ENCODE results near the gene DENND4A. TPM values are rescaled to one million over a fixed set of nuclear protein-coding genes. Genes with fewer than 3 reads are reported as not detected.
A peak's percentile ranks its signal among the peaks of the same experiment; 100 is the strongest.
"Not testable (repeated sequence)": the region's sequence is repeated elsewhere in the genome, so short reads cannot be mapped to it uniquely, and the experiment has no call there.

The DENND4A gene
- total RNA-seq, 2 donors from 2014 or later, result 26.8 to 49.7 TPM

GRCh38 chr15:65801229-65801805, 9.2 kb upstream of the DENND4A start:
- no peak for DNase-seq (ENCODE audit: low spot score in 2 of 2)
- ATAC-seq, result no peak
- Mint-ChIP-seq H3K9me3 (no peaks in the 10 kb centered on the region), H3K27ac (no peak overlapping the region), H3K36me3 (no peaks in the 10 kb centered on the region)

- DNase-seq (ENCODE audit: low spot score in 2 of 2) (no peak), ATAC-seq (no peak)
- no peak overlapping the region for H3K27ac Mint-ChIP-seq
- H3K9me3 Mint-ChIP-seq, result no peaks in the 10 kb centered on the region
- H3K36me3 Mint-ChIP-seq, result peaks cover 0 to 4% of the 10 kb centered on the region in 2 donors
Measured at GRCh38 chr15:65796610-65797078, 4.6 kb upstream of the DENND4A start.

- no peak for ATAC-seq
Measured at GRCh38 chr15:65795663-65796216, 3.6 kb upstream of the DENND4A start.

GRCh38 chr15:65793818-65794104, 1.7 kb upstream of the DENND4A start:
- Mint-ChIP-seq H3K27ac (peak overlapping the region; percentile 86 to 99), H3K9me3 (no peaks in the 10 kb centered on the region), H3K36me3 (peaks cover 6 to 13% of the 10 kb centered on the region in 2 donors)
- ATAC-seq, result no peak
- DNase-seq (ENCODE audit: low spot score in 2 of 2), result no peak

More at GRCh38 chr15:65795663-65796216, 3.6 kb upstream of the DENND4A start:
- Mint-ChIP-seq H3K36me3 (peaks cover 6 to 12% of the 10 kb centered on the region in 2 donors), H3K9me3 (no peaks in the 10 kb centered on the region), H3K27ac (no peak overlapping the region)
- DNase-seq (ENCODE audit: low spot score in 2 of 2), result no peak

GRCh38 chr15:65792988-65793817, 1.1 kb upstream of the DENND4A start:
- DNase-seq (ENCODE audit: low spot score in 2 of 2) (no peak), ATAC-seq (no peak)
- no peaks in the 10 kb centered on the region for H3K9me3 Mint-ChIP-seq
- peaks cover 6 to 13% of the 10 kb centered on the region in 2 donors for H3K36me3 Mint-ChIP-seq
- peak overlapping the region; percentile 98 to 99 for H3K27ac Mint-ChIP-seq

GRCh38 chr15:65791335-65792137, 557 bp downstream of the DENND4A start:
- peak overlapping the region; percentile 95 to 99 for H3K27ac Mint-ChIP-seq
- DNase-seq (ENCODE audit: low spot score in 2 of 2) (peak in 1 of 2 donors; percentile 69), ATAC-seq (no peak)
- no peaks in the 10 kb centered on the region for H3K9me3 Mint-ChIP-seq
- peaks cover 6 to 13% of the 10 kb centered on the region in 2 donors for H3K36me3 Mint-ChIP-seq

GRCh38 chr15:65790694-65791334, 1.3 kb downstream of the DENND4A start:
- Mint-ChIP-seq H3K27ac (peak overlapping the region; percentile 95 to 99), H3K36me3 (peaks cover 6 to 13% of the 10 kb centered on the region in 2 donors), H3K9me3 (no peaks in the 10 kb centered on the region)
- no peak for DNase-seq (ENCODE audit: low spot score in 2 of 2)
- ATAC-seq, result no peak

GRCh38 chr15:65789759-65790425, 2.2 kb downstream of the DENND4A start:
- peak overlapping the region; percentile 95 to 99 for H3K27ac Mint-ChIP-seq
- DNase-seq (ENCODE audit: low spot score in 2 of 2), result no peak
- no peak for ATAC-seq
- no peaks in the 10 kb centered on the region for H3K9me3 Mint-ChIP-seq
- peaks cover 6 to 13% of the 10 kb centered on the region in 2 donors for H3K36me3 Mint-ChIP-seq

- peak overlapping the region; percentile 79 to 99 for H3K27ac Mint-ChIP-seq
- peaks cover 6 to 15% of the 10 kb centered on the region in 2 donors for H3K36me3 Mint-ChIP-seq
- no peak for ATAC-seq
- no peak for DNase-seq (ENCODE audit: low spot score in 2 of 2)
- no peaks in the 10 kb centered on the region for H3K9me3 Mint-ChIP-seq
Measured at GRCh38 chr15:65789105-65789504, 3.0 kb downstream of the DENND4A start.

- peaks cover 10 to 16% of the 10 kb centered on the region in 2 donors for H3K36me3 Mint-ChIP-seq
- H3K9me3 Mint-ChIP-seq, result no peaks in the 10 kb centered on the region
- peak in 1 of 2 donors; percentile 14 for ATAC-seq
- peak overlapping the region; percentile 73 to 88 for H3K27ac Mint-ChIP-seq
- DNase-seq (ENCODE audit: low spot score in 2 of 2), result no peak
Measured at GRCh38 chr15:65787260-65787659, 4.8 kb downstream of the DENND4A start.

- H3K27ac Mint-ChIP-seq, result no peak overlapping the region
- DNase-seq (ENCODE audit: low spot score in 2 of 2), result no peak
- H3K9me3 Mint-ChIP-seq, result no peaks in the 10 kb centered on the region
- peaks cover 4 to 7% of the 10 kb centered on the region in 2 donors for H3K36me3 Mint-ChIP-seq
- no peak for ATAC-seq
Measured at GRCh38 chr15:65785151-65785550, 6.9 kb downstream of the DENND4A start.

GRCh38 chr15:65783872-65784271, 8.2 kb downstream of the DENND4A start:
- H3K9me3 Mint-ChIP-seq, result no peaks in the 10 kb centered on the region
- H3K27ac Mint-ChIP-seq, result no peak overlapping the region
- ATAC-seq (no peak), DNase-seq (ENCODE audit: low spot score in 2 of 2) (no peak)
- H3K36me3 Mint-ChIP-seq, result peaks cover 4 to 7% of the 10 kb centered on the region in 2 donors

- peaks cover 4 to 7% of the 10 kb centered on the region in 2 donors for H3K36me3 Mint-ChIP-seq
- ATAC-seq (no peak), DNase-seq (ENCODE audit: low spot score in 2 of 2) (no peak)
Measured at GRCh38 chr15:65782096-65782495, 10.0 kb downstream of the DENND4A start.

GRCh38 chr15:65778701-65779100, 13.4 kb downstream of the DENND4A start:
- not testable (repeated sequence) for H3K36me3 Mint-ChIP-seq; H3K9me3 Mint-ChIP-seq; DNase-seq (ENCODE audit: low spot score in 2 of 2)
- ATAC-seq, result peak in 1 of 2 donors; percentile 18
- peak overlapping the region; percentile 8 to 49 for H3K27ac Mint-ChIP-seq

More at GRCh38 chr15:65782096-65782495, 10.0 kb downstream of the DENND4A start:
- Mint-ChIP-seq H3K9me3 (no peaks in the 10 kb centered on the region), H3K27ac (no peak overlapping the region)

- Mint-ChIP-seq H3K27ac (peak overlapping the region; percentile 49 to 63), H3K36me3 (no peaks in the 10 kb centered on the region), H3K9me3 (no peaks in the 10 kb centered on the region)
- ATAC-seq (peak; percentile 26 to 60), DNase-seq (ENCODE audit: low spot score in 2 of 2) (no peak)
Measured at GRCh38 chr15:65778269-65778668, 13.8 kb downstream of the DENND4A start.

- H3K9me3 Mint-ChIP-seq, result no peaks in the 10 kb centered on the region
- no peak for ATAC-seq
Measured at GRCh38 chr15:65777843-65778242, 14.2 kb downstream of the DENND4A start.

More at GRCh38 chr15:65777843-65778242, 14.2 kb downstream of the DENND4A start:
- no peak for DNase-seq (ENCODE audit: low spot score in 2 of 2)
- peak overlapping the region in 1 of 2 donors; percentile 81 for H3K27ac Mint-ChIP-seq
- no peaks in the 10 kb centered on the region for H3K36me3 Mint-ChIP-seq

Data from activated naive CD4-positive, alpha-beta T cell treated with anti-CD3 and anti-CD28 coated beads, Interleukin-2, amount 50 U/mL, for 72 hours (primary cell).